LNCaP clone FGC (cell line): ENCODE results near the gene FNDC3B.
A peak's percentile ranks its signal among the peaks of the same experiment; 100 is the strongest.

Experiments used
- DNase-seq: peaks from one replicate; pipeline ENCODE4 v3.0.0-alpha.2; 2011; ENCODE audit warnings: low read depth
- H3K4me3 ChIP-seq: 2 replicates; pipeline ENCODE4 v1.5.1; 2011; ENCODE audit warnings: mild to moderate bottlenecking, low read depth, low read length, control low read depth
- TF ChIP-seq, protein P1 (sequence below): IDR thresholded peaks from 2 replicates; pipeline ENCODE4 v1.5.1; 2012; ENCODE audit warnings: mild to moderate bottlenecking; ENCODE audit not compliant: control insufficient read depth, insufficient read depth; ENCODE audit errors: extremely low read depth

The FNDC3B gene

DNA sequence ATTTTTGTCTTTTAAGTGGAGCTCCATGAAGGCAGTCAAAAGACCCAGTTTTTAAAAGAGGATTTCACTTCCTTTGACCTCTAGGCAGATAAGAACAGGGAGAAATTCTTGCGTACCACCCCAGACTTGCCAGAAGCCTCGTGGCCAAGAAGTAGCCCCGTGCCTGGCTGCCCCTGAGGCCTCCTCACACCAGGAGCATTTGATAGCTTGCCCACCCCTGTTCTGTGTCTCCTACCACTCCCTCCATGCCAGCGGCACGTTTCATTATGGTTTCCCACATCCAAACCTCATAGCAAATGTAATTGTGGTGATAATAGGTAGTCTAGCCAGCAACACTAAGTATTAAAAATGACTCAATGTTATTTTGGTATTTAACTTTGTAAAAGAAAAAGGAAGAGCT lies 301.2 kb downstream of the FNDC3B start:
- no peak overlapping the region for H3K4me3 ChIP-seq
- TF ChIP-seq, protein P1, sequence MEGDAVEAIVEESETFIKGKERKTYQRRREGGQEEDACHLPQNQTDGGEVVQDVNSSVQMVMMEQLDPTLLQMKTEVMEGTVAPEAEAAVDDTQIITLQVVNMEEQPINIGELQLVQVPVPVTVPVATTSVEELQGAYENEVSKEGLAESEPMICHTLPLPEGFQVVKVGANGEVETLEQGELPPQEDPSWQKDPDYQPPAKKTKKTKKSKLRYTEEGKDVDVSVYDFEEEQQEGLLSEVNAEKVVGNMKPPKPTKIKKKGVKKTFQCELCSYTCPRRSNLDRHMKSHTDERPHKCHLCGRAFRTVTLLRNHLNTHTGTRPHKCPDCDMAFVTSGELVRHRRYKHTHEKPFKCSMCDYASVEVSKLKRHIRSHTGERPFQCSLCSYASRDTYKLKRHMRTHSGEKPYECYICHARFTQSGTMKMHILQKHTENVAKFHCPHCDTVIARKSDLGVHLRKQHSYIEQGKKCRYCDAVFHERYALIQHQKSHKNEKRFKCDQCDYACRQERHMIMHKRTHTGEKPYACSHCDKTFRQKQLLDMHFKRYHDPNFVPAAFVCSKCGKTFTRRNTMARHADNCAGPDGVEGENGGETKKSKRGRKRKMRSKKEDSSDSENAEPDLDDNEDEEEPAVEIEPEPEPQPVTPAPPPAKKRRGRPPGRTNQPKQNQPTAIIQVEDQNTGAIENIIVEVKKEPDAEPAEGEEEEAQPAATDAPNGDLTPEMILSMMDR = no peak
- DNase-seq = no peak

DNA sequence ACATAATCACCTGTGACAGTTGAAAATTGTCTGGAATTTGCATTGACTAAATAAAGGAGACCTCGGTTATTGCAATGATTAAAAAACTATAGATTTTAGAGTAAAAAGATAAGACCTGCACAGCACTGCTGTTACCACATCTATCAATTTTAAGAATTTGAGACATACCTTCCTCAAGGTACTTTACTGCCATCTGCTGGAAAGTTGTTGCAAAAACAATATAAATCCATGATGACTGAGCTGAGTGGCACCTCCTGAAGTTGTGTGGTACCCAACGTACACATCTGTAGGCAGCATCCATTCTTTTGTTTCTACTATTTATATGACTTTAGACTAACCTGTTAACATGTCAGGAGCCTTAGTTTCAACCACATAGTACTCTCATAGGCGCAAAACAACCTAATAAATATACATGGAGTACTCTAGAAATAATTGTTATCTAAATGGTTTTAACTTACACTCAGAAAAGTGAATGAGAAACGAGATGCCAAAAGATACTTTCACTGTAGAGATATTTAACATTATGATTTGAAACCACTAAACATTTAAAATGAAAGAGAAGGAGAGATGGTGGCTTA lies 302.2 kb downstream of the FNDC3B start:
- TF ChIP-seq, protein P1 = peak; percentile 70
- no peak overlapping the region for H3K4me3 ChIP-seq
- DNase-seq = peak; percentile 46

DNA sequence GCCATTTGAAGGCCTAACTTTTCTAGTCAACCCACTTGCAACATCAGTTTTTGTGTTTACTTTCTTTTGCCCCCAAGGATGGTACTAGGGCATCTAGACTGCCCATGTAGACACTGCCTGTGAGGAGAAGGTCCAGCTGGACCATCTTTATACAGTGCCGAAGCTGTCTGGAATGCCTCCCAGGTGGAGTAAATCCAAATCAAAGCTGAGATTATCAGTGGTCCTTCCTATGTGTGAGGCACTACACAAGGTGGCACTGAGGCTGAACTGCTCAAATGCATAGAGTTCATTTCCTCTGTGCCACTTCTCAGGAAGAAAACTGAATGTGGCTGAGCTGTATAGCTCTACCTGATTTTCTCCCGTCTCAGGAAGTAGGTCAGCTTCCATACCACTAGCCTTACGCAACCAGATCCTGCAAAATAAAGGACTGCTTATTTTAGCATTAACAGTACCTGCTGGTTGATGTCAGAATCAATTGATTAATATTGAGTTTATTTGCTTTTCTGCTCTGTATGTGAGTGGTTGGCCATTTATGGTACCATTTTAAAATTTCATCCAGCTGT lies 302.8 kb downstream of the FNDC3B start:
- TF ChIP-seq, protein P1 = no peak
- DNase-seq = no peak
- no peak overlapping the region for H3K4me3 ChIP-seq

DNA sequence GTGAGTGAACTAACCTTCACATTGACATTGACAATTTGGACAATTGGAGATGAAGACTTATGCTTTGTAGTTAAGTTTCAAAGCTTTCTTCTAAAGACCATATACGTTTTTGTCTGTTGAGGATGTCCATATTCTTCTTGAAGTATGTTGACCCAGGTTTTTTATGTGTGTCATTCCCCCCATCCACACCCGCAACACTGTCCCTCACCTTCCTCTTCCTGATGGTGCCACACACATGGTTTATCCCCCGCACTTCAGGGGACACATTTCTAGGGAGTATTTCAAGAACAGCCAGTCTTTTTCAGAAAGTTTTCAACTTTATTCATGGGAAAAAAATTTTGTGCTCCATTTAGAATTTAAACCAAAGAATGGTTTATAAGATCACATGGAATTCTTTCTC lies 303.7 kb downstream of the FNDC3B start:
- no peak for DNase-seq
- H3K4me3 ChIP-seq = no peak overlapping the region
- TF ChIP-seq, protein P1 = no peak

DNA sequence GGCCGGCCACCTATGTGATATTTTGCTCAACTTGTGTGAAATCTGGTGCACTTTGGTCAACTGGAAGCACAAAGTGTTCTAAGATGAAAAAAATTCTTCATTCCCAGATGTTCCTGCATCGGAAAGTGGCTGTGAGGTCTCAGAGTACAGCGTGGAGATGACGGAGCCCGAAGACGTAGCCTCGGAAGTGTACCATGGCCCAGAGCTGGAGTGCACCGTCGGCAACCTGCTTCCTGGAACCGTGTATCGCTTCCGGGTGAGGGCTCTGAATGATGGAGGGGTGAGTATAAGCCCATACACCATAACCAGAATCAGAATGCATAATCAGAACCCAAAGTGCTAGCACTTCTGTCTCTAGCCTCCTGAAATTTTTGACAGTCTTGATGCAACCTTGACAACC lies 304.6 kb downstream of the FNDC3B start:
- no peak for DNase-seq
- H3K4me3 ChIP-seq = no peak overlapping the region
- TF ChIP-seq, protein P1 = no peak

DNA sequence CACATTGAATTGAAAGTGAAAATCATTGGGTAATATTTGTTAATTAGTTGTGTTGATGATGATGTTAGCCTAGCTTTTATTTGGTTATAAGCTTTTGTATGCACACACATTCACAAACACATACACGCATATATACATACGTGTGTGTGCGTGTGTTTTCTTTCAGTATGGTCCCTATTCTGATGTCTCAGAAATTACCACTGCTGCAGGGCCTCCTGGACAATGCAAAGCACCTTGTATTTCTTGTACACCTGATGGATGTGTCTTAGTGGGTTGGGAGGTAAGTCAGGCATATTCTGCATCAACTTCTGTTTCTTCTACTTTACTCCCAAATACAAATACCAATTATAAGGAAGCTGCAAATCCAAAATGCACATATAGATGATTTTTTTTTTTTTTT lies 306.8 kb downstream of the FNDC3B start:
- TF ChIP-seq, protein P1 = no peak
- DNase-seq = no peak
- H3K4me3 ChIP-seq = no peak overlapping the region
